HepG2 (cell line): ENCODE measurements around the gene RAMP3. TPM values are rescaled to one million over a fixed set of nuclear protein-coding genes. Genes with fewer than 3 reads are reported as not detected.

Source experiments
- ATAC-seq: fragments of 200-7000 bp; cut with Tn5 transposase; 3 replicates; pipeline ENCODE4 v1.9.1; 2020; ENCODE audit warnings: mild to moderate bottlenecking, moderate library complexity
- BruUV-seq: library from RNA; stranded (reverse); fragments of 400-500 nt; replicated peaks from 2 replicates; lab custom pipeline; 2021; lab: Mats Ljungman, UMichigan
- CTCF ChIA-PET: fragments of 300-600 bp; formaldehyde crosslinking; extraction: SDS; loops from one replicate; lab custom pipeline; 2021; ENCODE audit warnings: low total read pairs, inconsistent platforms, low intra/inter-chr PET ratio; lab: Yijun Ruan, JAX
- POLR2A ChIA-PET: fragments of 350-600 bp; sonication (Branson Sonifier 250); formaldehyde crosslinking; loops from one replicate; lab custom pipeline; 2020; ENCODE audit warnings: antibody characterized with exemption, inconsistent platforms; lab: Yijun Ruan, JAX
- DNase-seq: peaks from one replicate; pipeline ENCODE4 v3.0.0-alpha.2; 2015; ENCODE audit warnings: low spot score
- FAIRE-seq: peaks from 3 replicates; lab custom pipeline; 2011; peaks lifted over from hg19 to GRCh38; lab: Jason Lieb, UNC
- H2AFZ ChIP-seq: one replicate; pipeline ENCODE4 v1.6.1; 2011; ENCODE audit warnings: low read length, inconsistent platforms
- H3K27ac ChIP-seq: fragments of 300-600 bp; 3 replicates; pipeline ENCODE4 v1.8.0; 2011; ENCODE audit warnings: mixed run types, mild to moderate bottlenecking, mixed read lengths, low read length, inconsistent platforms; ENCODE audit not compliant: insufficient read depth; ENCODE audit errors: extremely low read length
- H3K27me3 ChIP-seq, 2 experiments: fragments of 200-600 bp in 1 of 2; 2 replicates in 1 of 2; 3 replicates in 1 of 2; pipeline versions ENCODE4 v1.6.0 to v1.8.0; 2011; ENCODE audit warnings: low read length in 2 of 2, mild to moderate bottlenecking in 2 of 2, moderate library complexity in 2 of 2, inconsistent platforms in 1 of 2; ENCODE audit not compliant: insufficient read depth in 2 of 2, control insufficient read depth in 1 of 2
- H3K36me3 ChIP-seq, 2 experiments: fragments of 200-600 bp in 1 of 2; replicated peaks in 1 of 2; 2 replicates in 1 of 2; 3 replicates in 1 of 2; pipeline versions ENCODE4 v1.5.1 to v1.8.0; 2011; ENCODE audit warnings: low read length in 2 of 2, inconsistent platforms in 1 of 2; ENCODE audit not compliant: insufficient read depth in 2 of 2, control insufficient read depth in 1 of 2
- H3K4me1 ChIP-seq: 2 replicates; pipeline ENCODE4 v1.5.1; 2012; ENCODE audit warnings: low read length, inconsistent platforms; ENCODE audit not compliant: insufficient read depth
- H3K4me2 ChIP-seq: 2 replicates; pipeline ENCODE4 v1.6.0; 2011; ENCODE audit warnings: low read depth, low read length, inconsistent platforms
- H3K4me3 ChIP-seq, 3 experiments: fragments of 200-600 bp in 1 of 3; sonication (generic), shearing (Covaris generic) in 1 of 3; replicated peaks in 1 of 3; 2 replicates each; pipeline ENCODE4 v1.5.1; 2011 to 2016; ENCODE audit warnings: low read length in 3 of 3, inconsistent platforms in 2 of 3, low read depth in 2 of 3, mild to moderate bottlenecking in 2 of 3, control low read depth in 1 of 3, mixed read lengths in 1 of 3; ENCODE audit not compliant: insufficient read depth in 1 of 3
- H3K79me2 ChIP-seq: one replicate; pipeline ENCODE4 v1.6.1; 2011; ENCODE audit warnings: low read length, inconsistent platforms; ENCODE audit not compliant: insufficient read depth
- H3K9ac ChIP-seq: 2 replicates; pipeline ENCODE4 v1.6.0; 2011; ENCODE audit warnings: mild to moderate bottlenecking, low read depth, low read length, inconsistent platforms; ENCODE audit not compliant: insufficient read depth
- H3K9me3 ChIP-seq: 2 replicates; pipeline ENCODE4 v1.5.1; 2012; ENCODE audit warnings: mild to moderate bottlenecking, low read length
- H4K20me1 ChIP-seq: 2 replicates; pipeline ENCODE4 v1.6.0; 2011; ENCODE audit warnings: inconsistent platforms, mild to moderate bottlenecking, low read length, moderate library complexity; ENCODE audit not compliant: insufficient read depth
- HOXA3 ChIP-seq: sonication (generic); formaldehyde crosslinking; IDR thresholded peaks from 2 replicates; pipeline ENCODE4 v1.5.0; 2020; ENCODE audit warnings: missing genetic modification reagents
- JUND ChIP-seq: sonication (generic); formaldehyde crosslinking; IDR thresholded peaks from 2 replicates; pipeline ENCODE4 v1.8.0; 2022; ENCODE audit warnings: mild to moderate bottlenecking, missing genetic modification reagents
- MIER2 ChIP-seq: IDR thresholded peaks from 2 replicates; pipeline ENCODE4 v1.6.1; 2016; ENCODE audit warnings: missing biosample characterization, missing genetic modification reagents
- MLLT10 ChIP-seq: sonication (generic); formaldehyde crosslinking; IDR thresholded peaks from 2 replicates; pipeline ENCODE4 v1.4.0; 2020; ENCODE audit warnings: missing genetic modification reagents
- NCOA5 ChIP-seq: sonication (generic); formaldehyde crosslinking; IDR thresholded peaks from 2 replicates; pipeline ENCODE4 v1.4.0; 2020; ENCODE audit warnings: missing genetic modification reagents
- PATZ1 ChIP-seq: sonication (generic); formaldehyde crosslinking; IDR thresholded peaks from 2 replicates; pipeline ENCODE4 v1.4.0; 2020; ENCODE audit warnings: missing genetic modification reagents
- XBP1 ChIP-seq: sonication (generic); formaldehyde crosslinking; IDR thresholded peaks from 2 replicates; pipeline ENCODE4 v1.5.0; 2020; ENCODE audit warnings: missing genetic modification reagents
- ZNF292 ChIP-seq: sonication (generic); formaldehyde crosslinking; IDR thresholded peaks from 2 replicates; pipeline ENCODE4 v1.8.1; 2022; ENCODE audit warnings: mild to moderate bottlenecking, low read depth, missing genetic modification reagents, borderline replicate concordance
- ZNF414 ChIP-seq: sonication (generic); formaldehyde crosslinking; IDR thresholded peaks from 2 replicates; pipeline ENCODE4 v1.5.0; 2020; ENCODE audit warnings: missing genetic modification reagents
- ZNF782 ChIP-seq: sonication (generic); formaldehyde crosslinking; IDR thresholded peaks from 2 replicates; pipeline ENCODE4 v1.4.0; 2020; ENCODE audit warnings: missing genetic modification reagents, mild to moderate bottlenecking, borderline replicate concordance
- WGBS: methylation state at CpG from one replicate; pipeline ENCODE4 v1.1.6; 2017; ENCODE audit warnings: low lambda C conversion rate; 5-methylcytosine and 5-hydroxymethylcytosine counted together
- in situ Hi-C: cut with HindIII; loops from 2 replicates; pipeline ENCODE4 v1.10.0; 2017; ENCODE audit warnings: low pct_unique_long_range_greater_than_20kb; ENCODE audit not compliant: extremely low pct_ligation_motif_present
- intact Hi-C: fragments of 100-400 bp; cut with micrococcal nuclease; formaldehyde crosslinking; loops from one replicate; pipeline ENCODE4 v1.10.0; 2022; ENCODE audit not compliant: unreplicated experiment
- polyA plus RNA-seq, 8 experiments: library from polyadenylated mRNA; depleted of rRNA in 3 of 8; stranded (reverse) in 7 of 8; unstranded in 1 of 8; fragments of >200 nt; fragmentation: Illumina TruSeq in 4 of 8; extraction: Trizol in 4 of 8; gene quantifications; 2 replicates each; pipeline versions ENCODE4 v1.2.1 to v1.2.3, GENCODE V29; 2011 to 2016; ENCODE audit warnings: low read depth in 4 of 8, missing spikeins in 1 of 8, mixed read lengths in 1 of 8; ENCODE audit not compliant: insufficient read depth in 1 of 8
- total RNA-seq, 5 experiments: library from RNA; depleted of rRNA; stranded (reverse); fragments of >200 nt; fragmentation: Illumina TruSeq; extraction: Trizol; gene quantifications; 2 replicates each; pipeline ENCODE4 v1.2.3, GENCODE V29; 2016; ENCODE audit warnings: low read depth in 1 of 5
- TF ChIP-seq, protein P1 (sequence below): sonication (generic); formaldehyde crosslinking; IDR thresholded peaks from 2 replicates; pipeline ENCODE4 v1.4.0; 2020; ENCODE audit warnings: missing genetic modification reagents, mild to moderate bottlenecking, borderline replicate concordance
- TF ChIP-seq, protein P2 (sequence below): IDR thresholded peaks from 2 replicates; pipeline ENCODE4 v1.6.1; 2016; ENCODE audit warnings: low read depth
- TF ChIP-seq, protein P3 (sequence below): sonication (generic); formaldehyde crosslinking; IDR thresholded peaks from 2 replicates; pipeline ENCODE4 v1.5.1; 2020; ENCODE audit warnings: missing genetic modification reagents, mild to moderate bottlenecking, borderline replicate concordance

The RAMP3 gene
- total and polyA plus RNA-seq, 2 of the 13 experiments (the other 11 are each of a cell fraction or from before 2014, with no cell fraction given) = not detected

DNA sequence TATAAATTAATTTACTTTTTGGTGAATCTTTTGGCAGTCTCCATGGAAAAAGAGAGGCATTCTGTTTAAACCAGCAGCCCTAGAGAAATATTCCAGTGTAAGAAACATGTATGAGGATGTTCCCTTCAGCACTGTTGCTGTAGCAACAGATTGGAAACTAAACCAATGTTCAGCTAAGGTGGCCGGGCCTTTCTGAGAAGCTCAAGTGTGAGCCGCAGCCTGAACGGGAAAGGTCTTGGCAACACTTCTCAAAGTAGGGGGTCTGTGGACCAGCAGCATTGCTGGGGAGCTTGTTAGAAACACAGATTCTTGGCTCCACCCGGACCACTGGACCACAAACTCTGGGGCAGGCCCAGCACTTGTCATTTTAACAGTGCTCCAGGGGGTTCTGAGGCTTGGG lies 36.2 kb downstream of the RAMP3 start (continued):
- TF ChIP-seq, protein P1, sequence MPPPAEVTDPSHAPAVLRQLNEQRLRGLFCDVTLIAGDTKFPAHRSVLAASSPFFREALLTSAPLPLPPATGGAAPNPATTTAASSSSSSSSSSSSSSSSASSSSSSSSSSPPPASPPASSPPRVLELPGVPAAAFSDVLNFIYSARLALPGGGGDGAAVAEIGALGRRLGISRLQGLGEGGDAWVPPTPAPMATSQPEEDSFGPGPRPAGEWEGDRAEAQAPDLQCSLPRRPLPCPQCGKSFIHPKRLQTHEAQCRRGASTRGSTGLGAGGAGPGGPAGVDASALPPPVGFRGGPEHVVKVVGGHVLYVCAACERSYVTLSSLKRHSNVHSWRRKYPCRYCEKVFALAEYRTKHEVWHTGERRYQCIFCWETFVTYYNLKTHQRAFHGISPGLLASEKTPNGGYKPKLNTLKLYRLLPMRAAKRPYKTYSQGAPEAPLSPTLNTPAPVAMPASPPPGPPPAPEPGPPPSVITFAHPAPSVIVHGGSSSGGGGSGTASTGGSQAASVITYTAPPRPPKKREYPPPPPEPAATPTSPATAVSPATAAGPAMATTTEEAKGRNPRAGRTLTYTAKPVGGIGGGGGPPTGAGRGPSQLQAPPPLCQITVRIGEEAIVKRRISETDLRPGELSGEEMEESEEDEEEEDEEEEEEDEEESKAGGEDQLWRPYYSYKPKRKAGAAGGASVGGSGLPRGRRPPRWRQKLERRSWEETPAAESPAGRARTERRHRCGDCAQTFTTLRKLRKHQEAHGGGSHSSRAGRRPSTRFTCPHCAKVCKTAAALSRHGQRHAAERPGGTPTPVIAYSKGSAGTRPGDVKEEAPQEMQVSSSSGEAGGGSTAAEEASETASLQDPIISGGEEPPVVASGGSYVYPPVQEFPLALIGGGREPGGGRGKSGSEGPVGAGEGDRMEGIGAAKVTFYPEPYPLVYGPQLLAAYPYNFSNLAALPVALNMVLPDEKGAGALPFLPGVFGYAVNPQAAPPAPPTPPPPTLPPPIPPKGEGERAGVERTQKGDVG (CRISPR knock-in tag) = no peak
- no peak for TF ChIP-seq PATZ1 (CRISPR knock-in tag)
- no peak for TF ChIP-seq HOXA3 (CRISPR knock-in tag)
- no peak for TF ChIP-seq ZNF414

DNA sequence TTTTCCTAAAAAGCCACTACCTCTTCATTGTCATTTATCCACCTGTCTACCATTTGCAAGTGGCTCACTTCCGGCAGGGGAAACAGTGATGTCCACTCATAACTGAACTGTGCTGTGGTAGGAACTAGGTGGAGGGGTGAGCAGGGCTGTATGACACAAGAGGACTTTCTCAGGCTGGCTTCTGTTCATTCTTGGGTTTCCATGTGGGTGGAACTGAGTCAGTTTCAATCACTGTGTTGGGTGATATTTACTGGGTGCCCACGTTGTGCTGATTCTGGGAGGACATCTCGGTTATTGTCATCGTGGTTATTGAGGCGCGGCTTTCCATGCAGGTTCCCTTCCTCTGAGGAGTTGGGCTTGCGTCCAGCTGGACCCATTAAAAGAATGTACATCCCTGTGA lies 38.8 kb downstream of the RAMP3 start:
- no peaks in the 10 kb centered on the region for H3K4me1 ChIP-seq
- intact Hi-C loops = no loop called here
- no peaks in the 10 kb centered on the region for H4K20me1 ChIP-seq
- H3K27ac ChIP-seq = no peak overlapping the region
- 67% methylated on average over 3 of the region's 7 CpGs for WGBS
- POLR2A ChIA-PET = no interaction called here
- DNase-seq = no peak
- no peak for FAIRE-seq
- no peak overlapping the region for H3K4me3 ChIP-seq
- ATAC-seq = no peak
- no peaks in the 10 kb centered on the region for H3K9me3 ChIP-seq
- no TSS peak for BruUV-seq
- no peak overlapping the region for H3K4me2 ChIP-seq
- CTCF ChIA-PET = no interaction called here
- H3K9ac ChIP-seq = no peak overlapping the region
- in situ Hi-C loops = no loop called here
- no peaks in the 10 kb centered on the region for H3K36me3 ChIP-seq
- peaks cover 4 to 20% of the 10 kb centered on the region in 2 experiments; a peak in 3 of 5 replicates for H3K27me3 ChIP-seq
- no peak overlapping the region for H2AFZ ChIP-seq
- no peaks in the 10 kb centered on the region for H3K79me2 ChIP-seq
- TF ChIP-seq JUND (CRISPR knock-in tag) (no peak), ZNF782 (CRISPR knock-in tag) (no peak), XBP1 (CRISPR knock-in tag) (no peak), MIER2 (CRISPR knock-in tag) (no peak), MLLT10 (CRISPR knock-in tag) (no peak), ZNF292 (CRISPR knock-in tag) (no peak), NCOA5 (CRISPR knock-in tag) (no peak)
- TF ChIP-seq, protein P2, sequence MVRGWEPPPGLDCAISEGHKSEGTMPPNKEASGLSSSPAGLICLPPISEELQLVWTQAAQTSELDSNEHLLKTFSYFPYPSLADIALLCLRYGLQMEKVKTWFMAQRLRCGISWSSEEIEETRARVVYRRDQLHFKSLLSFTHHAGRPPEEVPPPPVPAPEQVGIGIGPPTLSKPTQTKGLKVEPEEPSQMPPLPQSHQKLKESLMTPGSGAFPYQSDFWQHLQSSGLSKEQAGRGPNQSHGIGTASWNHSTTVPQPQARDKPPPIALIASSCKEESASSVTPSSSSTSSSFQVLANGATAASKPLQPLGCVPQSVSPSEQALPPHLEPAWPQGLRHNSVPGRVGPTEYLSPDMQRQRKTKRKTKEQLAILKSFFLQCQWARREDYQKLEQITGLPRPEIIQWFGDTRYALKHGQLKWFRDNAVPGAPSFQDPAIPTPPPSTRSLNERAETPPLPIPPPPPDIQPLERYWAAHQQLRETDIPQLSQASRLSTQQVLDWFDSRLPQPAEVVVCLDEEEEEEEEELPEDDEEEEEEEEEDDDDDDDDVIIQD = no peak
- TF ChIP-seq, protein P3, sequence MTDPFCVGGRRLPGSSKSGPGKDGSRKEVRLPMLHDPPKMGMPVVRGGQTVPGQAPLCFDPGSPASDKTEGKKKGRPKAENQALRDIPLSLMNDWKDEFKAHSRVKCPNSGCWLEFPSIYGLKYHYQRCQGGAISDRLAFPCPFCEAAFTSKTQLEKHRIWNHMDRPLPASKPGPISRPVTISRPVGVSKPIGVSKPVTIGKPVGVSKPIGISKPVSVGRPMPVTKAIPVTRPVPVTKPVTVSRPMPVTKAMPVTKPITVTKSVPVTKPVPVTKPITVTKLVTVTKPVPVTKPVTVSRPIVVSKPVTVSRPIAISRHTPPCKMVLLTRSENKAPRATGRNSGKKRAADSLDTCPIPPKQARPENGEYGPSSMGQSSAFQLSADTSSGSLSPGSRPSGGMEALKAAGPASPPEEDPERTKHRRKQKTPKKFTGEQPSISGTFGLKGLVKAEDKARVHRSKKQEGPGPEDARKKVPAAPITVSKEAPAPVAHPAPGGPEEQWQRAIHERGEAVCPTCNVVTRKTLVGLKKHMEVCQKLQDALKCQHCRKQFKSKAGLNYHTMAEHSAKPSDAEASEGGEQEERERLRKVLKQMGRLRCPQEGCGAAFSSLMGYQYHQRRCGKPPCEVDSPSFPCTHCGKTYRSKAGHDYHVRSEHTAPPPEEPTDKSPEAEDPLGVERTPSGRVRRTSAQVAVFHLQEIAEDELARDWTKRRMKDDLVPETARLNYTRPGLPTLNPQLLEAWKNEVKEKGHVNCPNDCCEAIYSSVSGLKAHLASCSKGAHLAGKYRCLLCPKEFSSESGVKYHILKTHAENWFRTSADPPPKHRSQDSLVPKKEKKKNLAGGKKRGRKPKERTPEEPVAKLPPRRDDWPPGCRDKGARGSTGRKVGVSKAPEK (CRISPR knock-in tag) = no peak
